RWPE2 (cell line): ENCODE data around the gene MYBL2.

Source experiments
- ATAC-seq: fragments of 200-7000 bp; cut with Tn5 transposase; 3 replicates; pipeline ENCODE4 v1.9.1; 2021; ENCODE audit warnings: low read depth
- DNase-seq: peaks from one replicate; pipeline ENCODE4 v3.0.0-alpha.2; 2020; ENCODE audit warnings: low spot score
- H3K27ac ChIP-seq: fragments of 450-650 bp; 2 replicates; pipeline ENCODE4 v1.5.1; 2017; ENCODE audit warnings: mild to moderate bottlenecking; ENCODE audit not compliant: poor library complexity, severe bottlenecking
- H3K27me3 ChIP-seq: fragments of 250-450 bp; sonication (Bioruptor Pico); 2 replicates; pipeline ENCODE4 v1.5.1; 2021; ENCODE audit warnings: mild to moderate bottlenecking, moderate library complexity; ENCODE audit not compliant: insufficient read depth, poor library complexity, severe bottlenecking
- H3K36me3 ChIP-seq: fragments of 250-450 bp; sonication (Bioruptor Pico); 2 replicates; pipeline ENCODE4 v1.5.1; 2020; ENCODE audit warnings: low read depth, mild to moderate bottlenecking, moderate library complexity
- H3K4me1 ChIP-seq: fragments of 250-450 bp; sonication (Bioruptor Pico); 2 replicates; pipeline ENCODE4 v1.5.1; 2021; ENCODE audit warnings: mild to moderate bottlenecking, moderate library complexity; ENCODE audit not compliant: insufficient read depth, poor library complexity, severe bottlenecking
- H3K4me3 ChIP-seq: fragments of 250-450 bp; sonication (Bioruptor Pico); 2 replicates; pipeline ENCODE4 v1.5.1; 2021; ENCODE audit warnings: mild to moderate bottlenecking, moderate library complexity; ENCODE audit not compliant: severe bottlenecking
- H3K9me3 ChIP-seq: fragments of 250-450 bp; sonication (Bioruptor Pico); 2 replicates; pipeline ENCODE4 v1.5.1; 2021; ENCODE audit warnings: mild to moderate bottlenecking, moderate library complexity; ENCODE audit not compliant: severe bottlenecking
- TF ChIP-seq, protein P1 (sequence below): fragments of 450-650 bp; IDR thresholded peaks from one replicate; pipeline ENCODE4 v1.5.1; 2017; ENCODE audit warnings: mild to moderate bottlenecking, moderate library complexity; ENCODE audit not compliant: poor library complexity, severe bottlenecking

MYBL2 gene

DNA sequence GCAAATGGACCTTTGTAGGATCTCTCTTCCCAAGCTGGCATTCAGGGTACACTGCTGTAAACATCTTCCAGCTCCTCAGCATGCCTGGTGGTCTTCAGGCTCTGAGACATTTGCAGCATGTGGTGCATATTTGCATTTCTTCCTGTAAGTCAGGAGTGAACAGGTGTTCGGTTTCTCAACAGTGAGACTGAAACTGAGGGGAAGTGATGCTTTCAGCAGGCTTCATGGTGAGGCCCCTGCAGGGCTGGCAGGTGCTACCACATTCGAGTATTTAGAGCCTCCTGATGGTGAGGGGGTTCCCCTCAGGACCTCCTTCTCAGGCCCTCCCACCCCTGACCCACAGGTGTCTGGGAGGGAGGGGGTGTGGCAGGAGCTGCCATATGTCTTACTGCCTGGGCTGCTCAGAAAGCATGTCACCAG is 15.1 kb downstream of the MYBL2 start:
- no peak for DNase-seq
- Histone ChIP-seq H3K4me1 (no peaks in the 10 kb centered on the region), H3K9me3 (no peaks in the 10 kb centered on the region), H3K4me3 (no peak overlapping the region), H3K36me3 (peaks cover 88% of the 10 kb centered on the region), H3K27ac (no peak overlapping the region), H3K27me3 (no peaks in the 10 kb centered on the region)
- TF ChIP-seq, protein P1, sequence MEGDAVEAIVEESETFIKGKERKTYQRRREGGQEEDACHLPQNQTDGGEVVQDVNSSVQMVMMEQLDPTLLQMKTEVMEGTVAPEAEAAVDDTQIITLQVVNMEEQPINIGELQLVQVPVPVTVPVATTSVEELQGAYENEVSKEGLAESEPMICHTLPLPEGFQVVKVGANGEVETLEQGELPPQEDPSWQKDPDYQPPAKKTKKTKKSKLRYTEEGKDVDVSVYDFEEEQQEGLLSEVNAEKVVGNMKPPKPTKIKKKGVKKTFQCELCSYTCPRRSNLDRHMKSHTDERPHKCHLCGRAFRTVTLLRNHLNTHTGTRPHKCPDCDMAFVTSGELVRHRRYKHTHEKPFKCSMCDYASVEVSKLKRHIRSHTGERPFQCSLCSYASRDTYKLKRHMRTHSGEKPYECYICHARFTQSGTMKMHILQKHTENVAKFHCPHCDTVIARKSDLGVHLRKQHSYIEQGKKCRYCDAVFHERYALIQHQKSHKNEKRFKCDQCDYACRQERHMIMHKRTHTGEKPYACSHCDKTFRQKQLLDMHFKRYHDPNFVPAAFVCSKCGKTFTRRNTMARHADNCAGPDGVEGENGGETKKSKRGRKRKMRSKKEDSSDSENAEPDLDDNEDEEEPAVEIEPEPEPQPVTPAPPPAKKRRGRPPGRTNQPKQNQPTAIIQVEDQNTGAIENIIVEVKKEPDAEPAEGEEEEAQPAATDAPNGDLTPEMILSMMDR, result no peak
- ATAC-seq, result 0 out of 3 replicates have a peak, but pooled peaks have one; percentile 3

DNA sequence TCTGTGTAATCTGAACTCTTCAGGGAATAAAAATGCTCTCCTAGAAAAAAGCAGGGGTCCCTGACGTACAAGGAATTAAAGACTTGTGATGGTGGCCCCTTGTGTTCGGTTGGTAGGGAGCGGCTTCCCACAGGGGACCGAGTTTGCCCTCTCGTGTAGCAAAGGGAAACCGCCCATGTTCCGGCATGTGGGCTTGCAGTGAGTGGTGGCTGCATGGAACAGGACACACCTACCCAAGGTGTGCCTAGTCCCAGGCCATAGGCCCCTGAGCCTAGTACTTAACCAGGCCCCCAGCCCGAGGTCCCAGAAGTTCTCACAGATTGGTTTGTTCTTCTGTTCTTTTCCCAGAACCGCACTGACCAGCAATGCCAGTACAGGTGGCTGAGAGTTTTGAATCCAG is 15.5 kb downstream of the MYBL2 start:
- TF ChIP-seq, protein P1, result no peak
- Histone ChIP-seq H3K27me3 (no peaks in the 10 kb centered on the region), H3K4me1 (no peaks in the 10 kb centered on the region), H3K4me3 (no peak overlapping the region), H3K27ac (no peak overlapping the region), H3K36me3 (peaks cover 88% of the 10 kb centered on the region), H3K9me3 (no peaks in the 10 kb centered on the region)
- no peak for ATAC-seq
- peak; percentile 77 for DNase-seq

DNA sequence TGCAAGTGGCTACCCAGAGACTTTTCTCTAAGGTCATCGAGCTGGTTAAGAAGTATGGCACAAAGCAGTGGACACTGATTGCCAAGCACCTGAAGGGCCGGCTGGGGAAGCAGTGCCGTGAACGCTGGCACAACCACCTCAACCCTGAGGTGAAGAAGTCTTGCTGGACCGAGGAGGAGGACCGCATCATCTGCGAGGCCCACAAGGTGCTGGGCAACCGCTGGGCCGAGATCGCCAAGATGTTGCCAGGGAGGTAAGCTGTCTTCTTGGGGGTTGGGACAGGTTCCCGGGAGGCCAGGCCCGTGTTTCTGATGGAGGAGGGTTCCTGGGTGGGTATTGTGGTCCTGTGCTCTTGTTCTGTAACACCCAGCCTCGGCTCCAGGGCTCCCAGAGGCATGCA is 19.9 kb downstream of the MYBL2 start:
- DNase-seq (peak; percentile 74), ATAC-seq (0 out of 3 replicates have a peak, but pooled peaks have one; percentile 3)
- no peaks in the 10 kb centered on the region for H3K4me1 ChIP-seq
- H3K9me3 ChIP-seq, result no peaks in the 10 kb centered on the region
- H3K36me3 ChIP-seq, result peaks cover 99% of the 10 kb centered on the region
- TF ChIP-seq, protein P1, result no peak
- H3K27ac ChIP-seq, result no peak overlapping the region
- no peak overlapping the region for H3K4me3 ChIP-seq
- no peaks in the 10 kb centered on the region for H3K27me3 ChIP-seq

DNA sequence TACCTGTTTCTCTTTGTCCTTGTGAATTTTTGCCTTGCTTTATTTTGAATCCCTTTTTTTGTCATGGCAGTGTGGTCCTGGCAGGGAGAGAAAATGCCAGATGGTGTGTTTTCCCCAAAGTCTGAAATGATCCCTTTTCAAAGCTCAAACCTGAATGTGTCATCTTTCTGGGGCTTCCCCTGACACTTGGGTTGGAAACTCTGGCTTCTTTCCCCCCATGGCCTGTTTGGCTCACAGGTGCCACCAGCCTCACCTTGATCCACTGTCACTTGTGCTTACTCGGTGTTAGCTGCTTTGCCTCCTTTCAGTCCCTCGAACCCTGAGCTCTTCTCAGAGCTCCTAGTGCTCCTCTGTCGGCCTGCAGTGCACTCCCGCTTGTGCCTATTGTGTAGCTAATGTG is 22.3 kb downstream of the MYBL2 start:
- Histone ChIP-seq H3K4me3 (no peak overlapping the region), H3K27ac (no peak overlapping the region), H3K9me3 (no peaks in the 10 kb centered on the region), H3K4me1 (no peaks in the 10 kb centered on the region), H3K27me3 (no peaks in the 10 kb centered on the region), H3K36me3 (peaks cover 99% of the 10 kb centered on the region)
- ATAC-seq (no peak), DNase-seq (no peak)
- TF ChIP-seq, protein P1, result no peak

GRCh38 chr20:43690943-43691598 is 24.2 kb downstream of the MYBL2 start:
- H3K9me3 ChIP-seq, result no peaks in the 10 kb centered on the region
- peaks cover 100% of the 10 kb centered on the region for H3K36me3 ChIP-seq
- TF ChIP-seq, protein P1, result no peak
- DNase-seq, result no peak
- no peaks in the 10 kb centered on the region for H3K4me1 ChIP-seq
- H3K27me3 ChIP-seq, result no peaks in the 10 kb centered on the region
- no peak overlapping the region for H3K4me3 ChIP-seq
- H3K27ac ChIP-seq, result no peak overlapping the region
- ATAC-seq, result peak; percentile 6; the same call in 1 of the 3 replicates
